ENCODE measurements around the gene DNAI1. TPM values are rescaled to one million over a fixed set of nuclear protein-coding genes. Genes with fewer than 3 reads are reported as not detected.

Gene DNAI1
- total RNA-seq, 4 donors from 2014 or later, result not detected

DNA sequence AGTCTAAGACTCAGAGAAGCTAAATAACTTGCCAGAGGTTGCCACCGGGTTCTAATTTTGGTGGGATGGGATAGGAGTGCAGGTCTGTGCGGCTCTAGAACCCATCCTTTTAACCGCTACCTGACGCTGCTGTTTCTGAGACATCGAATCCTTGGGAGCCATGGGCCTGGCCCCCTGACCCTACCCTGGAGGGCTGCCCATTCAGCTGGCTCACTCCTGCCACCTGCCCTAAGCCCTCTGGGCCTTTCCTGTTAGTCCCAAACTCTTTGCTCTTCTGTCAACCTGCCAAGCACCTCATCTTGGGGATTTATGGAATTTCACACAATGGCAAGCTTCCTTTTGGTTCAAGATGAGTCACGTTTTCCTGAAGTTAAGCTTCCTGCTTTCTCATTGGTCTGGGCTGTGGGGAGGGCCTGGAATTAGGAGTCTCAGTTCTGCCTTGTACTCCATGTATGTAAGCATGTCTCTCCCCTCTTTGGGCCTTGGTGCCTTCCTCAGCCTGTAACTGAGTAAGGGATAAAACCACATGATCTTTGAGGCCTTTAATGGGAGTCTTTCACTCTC, 37.6 kb downstream of the DNAI1 start:
- no peak for DNase-seq
- Histone ChIP-seq H3K4me3 (no peak overlapping the region), H3K27ac (no peak overlapping the region), H3K36me3 (no peaks in the 10 kb centered on the region), H3K4me1 (peaks cover 0 to 4% (median 0%) of the 10 kb centered on the region in 3 donors), H3K9me3 (no peaks in the 10 kb centered on the region), H3K27me3 (peaks cover 0 to 7% (median 0%) of the 10 kb centered on the region in 4 donors)
- TF ChIP-seq POLR2A (IDR thresholded peaks at IDR 0.05), result no peak
- TF ChIP-seq, protein P1, sequence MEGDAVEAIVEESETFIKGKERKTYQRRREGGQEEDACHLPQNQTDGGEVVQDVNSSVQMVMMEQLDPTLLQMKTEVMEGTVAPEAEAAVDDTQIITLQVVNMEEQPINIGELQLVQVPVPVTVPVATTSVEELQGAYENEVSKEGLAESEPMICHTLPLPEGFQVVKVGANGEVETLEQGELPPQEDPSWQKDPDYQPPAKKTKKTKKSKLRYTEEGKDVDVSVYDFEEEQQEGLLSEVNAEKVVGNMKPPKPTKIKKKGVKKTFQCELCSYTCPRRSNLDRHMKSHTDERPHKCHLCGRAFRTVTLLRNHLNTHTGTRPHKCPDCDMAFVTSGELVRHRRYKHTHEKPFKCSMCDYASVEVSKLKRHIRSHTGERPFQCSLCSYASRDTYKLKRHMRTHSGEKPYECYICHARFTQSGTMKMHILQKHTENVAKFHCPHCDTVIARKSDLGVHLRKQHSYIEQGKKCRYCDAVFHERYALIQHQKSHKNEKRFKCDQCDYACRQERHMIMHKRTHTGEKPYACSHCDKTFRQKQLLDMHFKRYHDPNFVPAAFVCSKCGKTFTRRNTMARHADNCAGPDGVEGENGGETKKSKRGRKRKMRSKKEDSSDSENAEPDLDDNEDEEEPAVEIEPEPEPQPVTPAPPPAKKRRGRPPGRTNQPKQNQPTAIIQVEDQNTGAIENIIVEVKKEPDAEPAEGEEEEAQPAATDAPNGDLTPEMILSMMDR (IDR thresholded peaks at IDR 0.05), result no peak
- intact Hi-C loops (cut with DNase I), result no loop called here
- 71 to 75% methylated on average over 6 of the region's 6 CpGs for WGBS, 2 donors

GRCh38 chr9:34498553-34498952, 39.9 kb downstream of the DNAI1 start:
- Histone ChIP-seq H3K4me1 (peaks cover 0 to 18% (median 10%) of the 10 kb centered on the region in 3 donors), H3K27ac (no peak overlapping the region), H3K4me3 (no peak overlapping the region), H3K27me3 (no peaks in the 10 kb centered on the region), H3K36me3 (no peaks in the 10 kb centered on the region), H3K9me3 (no peaks in the 10 kb centered on the region)
- no peak for TF ChIP-seq POLR2A (IDR thresholded peaks at IDR 0.05)
- TF ChIP-seq, protein P1 (IDR thresholded peaks at IDR 0.05), result no peak
- WGBS, 2 donors, result 35 to 47% methylated on average over 3 of the region's 3 CpGs
- intact Hi-C loops (cut with DNase I), result no loop called here
- DNase-seq, result no peak

GRCh38 chr9:34499076-34499475, 40.5 kb downstream of the DNAI1 start:
- 49 to 56% methylated on average over 2 of the region's 2 CpGs for WGBS, 2 donors
- no peak for DNase-seq
- H3K27me3 ChIP-seq, result no peaks in the 10 kb centered on the region
- H3K9me3 ChIP-seq, result no peaks in the 10 kb centered on the region
- TF ChIP-seq POLR2A (IDR thresholded peaks at IDR 0.05), result no peak
- TF ChIP-seq, protein P1 (IDR thresholded peaks at IDR 0.05), result no peak
- H3K4me1 ChIP-seq, result peaks cover 0 to 18% (median 10%) of the 10 kb centered on the region in 3 donors
- no peak overlapping the region for H3K4me3 ChIP-seq
- intact Hi-C loops (cut with DNase I), result no loop called here
- H3K27ac ChIP-seq, result no peak overlapping the region
- H3K36me3 ChIP-seq, result no peaks in the 10 kb centered on the region

GRCh38 chr9:34500623-34501267, 42.1 kb downstream of the DNAI1 start:
- no peak overlapping the region for H3K27ac ChIP-seq
- no peaks in the 10 kb centered on the region for H3K36me3 ChIP-seq
- DNase-seq, result no peak
- no peak for TF ChIP-seq POLR2A (IDR thresholded peaks at IDR 0.05)
- TF ChIP-seq, protein P1 (IDR thresholded peaks at IDR 0.05), result peak; percentile 89 to 100 (median 92)
- peaks cover 0 to 18% (median 10%) of the 10 kb centered on the region in 3 donors for H3K4me1 ChIP-seq
- 0 to 4% methylated on average over 6 of the region's 6 CpGs for WGBS, 2 donors
- H3K9me3 ChIP-seq, result no peaks in the 10 kb centered on the region
- intact Hi-C loops (cut with DNase I), result loop anchor here (5.0 to 10.0 kb wide), 3 partner anchors 58 to 98 kb away; partner anchors contain the start of gene CNTFR
- no peak overlapping the region for H3K4me3 ChIP-seq
- no peaks in the 10 kb centered on the region for H3K27me3 ChIP-seq

- Histone ChIP-seq H3K27ac (no peak overlapping the region), H3K27me3 (no peaks in the 10 kb centered on the region), H3K4me1 (peaks cover 0 to 18% (median 10%) of the 10 kb centered on the region in 3 donors), H3K36me3 (no peaks in the 10 kb centered on the region), H3K4me3 (no peak overlapping the region), H3K9me3 (no peaks in the 10 kb centered on the region)
- 40% methylated on average over 1 of the region's 2 CpGs; no CpG with 5 or more reads in 1 of the 2 donors for WGBS, 2 donors
- TF ChIP-seq, protein P1 (IDR thresholded peaks at IDR 0.05), result no peak
- no peak for TF ChIP-seq POLR2A (IDR thresholded peaks at IDR 0.05)
- intact Hi-C loops (cut with DNase I), result loop anchor here (5.0 to 10.0 kb wide), 3 partner anchors 59 to 99 kb away; partner anchors contain the start of gene CNTFR
- no peak for DNase-seq
Measured at GRCh38 chr9:34501372-34501771, 42.8 kb downstream of the DNAI1 start.

All from esophagus squamous epithelium (tissue), 5 donors.